H9 (cell line): ENCODE measurements around the gene PNKD. TPM values are rescaled to one million over a fixed set of nuclear protein-coding genes. Genes with fewer than 3 reads are reported as not detected.

ENCODE experiments used
- DNase-seq: peaks from one replicate; pipeline ENCODE4 v3.0.0-alpha.2; 2017
- H2AFZ ChIP-seq: one replicate; pipeline ENCODE4 v1.6.1; 2013; ENCODE audit warnings: mild to moderate bottlenecking, low read length, control low read depth, moderate library complexity
- H2AK5ac ChIP-seq: 2 replicates; pipeline ENCODE4 v1.6.1; 2013; ENCODE audit warnings: low read length, control low read depth, mixed read lengths; ENCODE audit not compliant: insufficient read length
- H2BK120ac ChIP-seq: one replicate; pipeline ENCODE4 v1.6.1; 2013; ENCODE audit warnings: low read depth, mild to moderate bottlenecking, low read length, control low read depth, inconsistent platforms; ENCODE audit not compliant: poor library complexity, severe bottlenecking
- H2BK12ac ChIP-seq: 2 replicates; pipeline ENCODE4 v1.6.1; 2013; ENCODE audit warnings: low read length, control low read depth, mixed read lengths, low read depth; ENCODE audit not compliant: insufficient read length
- H2BK15ac ChIP-seq: 2 replicates; pipeline ENCODE4 v1.6.1; 2013; ENCODE audit warnings: low read depth, low read length, control low read depth
- H2BK20ac ChIP-seq: one replicate; pipeline ENCODE4 v1.6.1; 2013; ENCODE audit warnings: low read depth, mild to moderate bottlenecking, low read length, control low read depth, inconsistent platforms; ENCODE audit not compliant: poor library complexity, severe bottlenecking
- H2BK5ac ChIP-seq: 2 replicates; pipeline ENCODE4 v1.6.1; 2013; ENCODE audit warnings: low read length, control low read depth, mixed read lengths; ENCODE audit not compliant: insufficient read length
- H3K14ac ChIP-seq: 2 replicates; pipeline ENCODE4 v1.6.1; 2013; ENCODE audit warnings: low read length, control low read depth; ENCODE audit not compliant: insufficient read depth
- H3K18ac ChIP-seq: 2 replicates; pipeline ENCODE4 v1.6.1; 2013; ENCODE audit warnings: low read depth, mild to moderate bottlenecking, mixed read lengths, low read length, control low read depth; ENCODE audit not compliant: insufficient read length
- H3K23ac ChIP-seq: 2 replicates; pipeline ENCODE4 v1.6.1; 2013; ENCODE audit warnings: low read length, control low read depth, mixed read lengths, low read depth; ENCODE audit not compliant: insufficient read length
- H3K23me2 ChIP-seq: 2 replicates; pipeline ENCODE4 v1.6.1; 2013; ENCODE audit warnings: low read depth, mild to moderate bottlenecking, mixed read lengths, low read length, control low read depth; ENCODE audit not compliant: insufficient read length, poor library complexity, severe bottlenecking
- H3K27ac ChIP-seq: 2 replicates; pipeline ENCODE4 v1.5.1; 2013; ENCODE audit warnings: low read length, control low read depth, mixed read lengths, low read depth; ENCODE audit not compliant: insufficient read length
- H3K27me3 ChIP-seq: 2 replicates; pipeline ENCODE4 v1.6.1; 2013; ENCODE audit warnings: low read length, control low read depth, inconsistent platforms; ENCODE audit not compliant: insufficient read depth
- H3K4ac ChIP-seq: 2 replicates; pipeline ENCODE4 v1.6.1; 2013; ENCODE audit warnings: low read depth, mild to moderate bottlenecking, control low read depth, inconsistent platforms, low read length, moderate library complexity
- H3K4me1 ChIP-seq: 2 replicates; pipeline ENCODE4 v1.6.1; 2013; ENCODE audit warnings: low read length, control low read depth, inconsistent platforms; ENCODE audit not compliant: insufficient read depth
- H3K4me2 ChIP-seq: 2 replicates; pipeline ENCODE4 v1.6.1; 2013; ENCODE audit warnings: low read length, control low read depth, mixed read lengths; ENCODE audit not compliant: insufficient read length, insufficient read depth
- H3K56ac ChIP-seq: 2 replicates; pipeline ENCODE4 v1.6.1; 2013; ENCODE audit warnings: low read depth, mild to moderate bottlenecking, mixed read lengths, low read length, control low read depth; ENCODE audit not compliant: insufficient read length
- H3K79me1 ChIP-seq: 2 replicates; pipeline ENCODE4 v1.6.1; 2013; ENCODE audit warnings: low read depth, mild to moderate bottlenecking, moderate library complexity, low read length, control low read depth, inconsistent platforms; ENCODE audit not compliant: insufficient read depth, poor library complexity, severe bottlenecking
- H3K79me2 ChIP-seq: 2 replicates; pipeline ENCODE4 v1.6.1; 2013; ENCODE audit warnings: low read length, control low read depth, inconsistent platforms; ENCODE audit not compliant: insufficient read depth
- H3K9ac ChIP-seq: 2 replicates; pipeline ENCODE4 v1.6.1; 2013; ENCODE audit warnings: low read length, control low read depth, mixed read lengths; ENCODE audit not compliant: insufficient read length; ENCODE audit errors: extremely low read depth
- H3K9me3 ChIP-seq: one replicate; pipeline ENCODE4 v1.6.1; 2013; ENCODE audit warnings: low read depth, low read length, inconsistent platforms; ENCODE audit not compliant: control insufficient read depth
- H3T11ph ChIP-seq: one replicate; pipeline ENCODE4 v1.6.1; 2013; ENCODE audit warnings: mild to moderate bottlenecking, low read length, control low read depth, inconsistent platforms
- H4K20me1 ChIP-seq: one replicate; pipeline ENCODE4 v1.6.1; 2013; ENCODE audit not compliant: control insufficient read depth, insufficient read length, insufficient read depth
- H4K5ac ChIP-seq: 2 replicates; pipeline ENCODE4 v1.6.1; 2013; ENCODE audit warnings: low read depth, mild to moderate bottlenecking, mixed read lengths, low read length, control low read depth; ENCODE audit not compliant: insufficient read length
- H4K8ac ChIP-seq: replicated peaks from 2 replicates; pipeline ENCODE4 v1.6.1; 2013; ENCODE audit warnings: low read length, control low read depth, mixed read lengths, low read depth; ENCODE audit not compliant: insufficient read length
- H4K91ac ChIP-seq: 2 replicates; pipeline ENCODE4 v1.6.1; 2013; ENCODE audit warnings: low read depth, mild to moderate bottlenecking, moderate library complexity, mixed read lengths, low read length, control low read depth; ENCODE audit not compliant: insufficient read length
- H3K27ac Mint-ChIP-seq, 3 experiments: 2 replicates in 2 of 3; 3 replicates in 1 of 3; pipeline ENCODE4 v1.8.0; 2020 to 2021; ENCODE audit warnings: mixed read lengths in 3 of 3, mild to moderate bottlenecking in 1 of 3, moderate library complexity in 1 of 3
- H3K27me3 Mint-ChIP-seq: 2 replicates; pipeline ENCODE4 v1.8.0; 2021; ENCODE audit warnings: low read depth, mild to moderate bottlenecking, moderate library complexity, mixed read lengths
- H3K36me3 Mint-ChIP-seq, 3 experiments: 2 replicates in 2 of 3; 3 replicates in 1 of 3; pipeline ENCODE4 v1.8.0; 2020 to 2021; ENCODE audit warnings: low read depth in 3 of 3, mixed read lengths in 3 of 3; ENCODE audit not compliant: insufficient read depth in 1 of 3
- H3K4me1 Mint-ChIP-seq, 2 experiments: 2 replicates each; pipeline ENCODE4 v1.8.0; 2020; ENCODE audit warnings: mixed read lengths in 2 of 2
- H3K4me3 Mint-ChIP-seq, 2 experiments: 2 replicates in 1 of 2; 3 replicates in 1 of 2; pipeline ENCODE4 v1.8.0; 2020 to 2021; ENCODE audit warnings: mild to moderate bottlenecking in 2 of 2, mixed read lengths in 2 of 2, moderate library complexity in 1 of 2
- H3K9me3 Mint-ChIP-seq, 2 experiments: 2 replicates in 1 of 2; 3 replicates in 1 of 2; pipeline ENCODE4 v1.8.0; 2020; ENCODE audit warnings: mild to moderate bottlenecking in 2 of 2, mixed read lengths in 2 of 2, moderate library complexity in 1 of 2
- CTCF ChIP-seq: fragments of 200-600 bp; sonication (generic); conservative IDR thresholded peaks from 3 replicates; pipeline ENCODE4 v1.8.0; 2021; ENCODE audit warnings: antibody characterized with exemption, mild to moderate bottlenecking
- WGBS: extraction: QIAGEN DNeasy Blood & Tissue Kit; methylation state at CpG from one replicate; pipeline ENCODE4 v1.1.7; 2013; ENCODE audit warnings: missing lambda C conversion rate, low lambda C conversion rate, mixed read lengths; ENCODE audit not compliant: insufficient read length; ENCODE audit errors: extremely low coverage; 5-methylcytosine and 5-hydroxymethylcytosine counted together
- total RNA-seq: library from RNA; stranded (reverse); gene quantifications from 2 replicates; pipeline ENCODE4 v1.2.1, GENCODE V29; 2021

PNKD gene
- total RNA-seq, 1 experiment from 2014 or later: 31.6 TPM

- Mint-ChIP-seq H3K4me1 (peaks cover 16% of the 10 kb centered on the region in 2 experiments), H3K36me3 (peaks cover 2 to 17% (median 15%) of the 10 kb centered on the region in 3 experiments), H3K27ac (peak overlapping the region in 2 of 3 experiments; percentile 27 to 94; a peak in 3 of 7 replicates), H3K4me3 (no peak overlapping the region), H3K27me3 (no peaks in the 10 kb centered on the region), H3K9me3 (no peaks in the 10 kb centered on the region; a peak in 1 of 5 replicates)
- Histone ChIP-seq H3K14ac (no peak overlapping the region; the same call in 1 of the 2 replicates), H3K4ac (no peak overlapping the region), H4K5ac (no peak overlapping the region), H3T11ph (no peak overlapping the region), H3K56ac (no peak overlapping the region), H2AFZ (no peak overlapping the region), H2BK20ac (no peak overlapping the region), H2BK5ac (no peak overlapping the region), H3K79me1 (no peaks in the 10 kb centered on the region), H3K27ac (no peak overlapping the region), H4K20me1 (no peaks in the 10 kb centered on the region), H3K27me3 (no peaks in the 10 kb centered on the region), H4K91ac (no peak overlapping the region), H3K4me1 (peaks cover 3% of the 10 kb centered on the region; the same call in 1 of the 2 replicates), H3K23me2 (no peaks in the 10 kb centered on the region), H3K18ac (no peak overlapping the region), H3K23ac (no peak overlapping the region), H3K9me3 (no peaks in the 10 kb centered on the region), H3K79me2 (no peaks in the 10 kb centered on the region), H3K9ac (no peak overlapping the region), H2AK5ac (no peak overlapping the region), H2BK15ac (no peak overlapping the region), H3K4me2 (no peak overlapping the region), H2BK120ac (no peak overlapping the region), H2BK12ac (no peak overlapping the region), H4K8ac (no peak overlapping the region)
- no CpG with 5 or more reads among the region's 17 CpGs for WGBS
- no peak for DNase-seq
- no peak for TF ChIP-seq CTCF
Measured at GRCh38 chr2:218282173-218282991, 12.1 kb downstream of the PNKD start.
